Brain microvascular endothelial cell (primary cell): ENCODE results near the gene CAV2.

ENCODE experiments used
- DNase-seq: peaks from one replicate; pipeline ENCODE4 v3.0.0-alpha.2; 2020
- H3K27ac ChIP-seq: fragments of 250-450 bp; sonication (Bioruptor Pico); 2 replicates; pipeline ENCODE4 v1.5.1; 2020; ENCODE audit warnings: mild to moderate bottlenecking, moderate library complexity
- H3K27me3 ChIP-seq: fragments of 250-450 bp; sonication (Bioruptor Pico); replicated peaks from 2 replicates; pipeline ENCODE4 v1.5.1; 2020; ENCODE audit warnings: mild to moderate bottlenecking
- H3K36me3 ChIP-seq: fragments of 250-450 bp; sonication (Bioruptor Pico); replicated peaks from 2 replicates; pipeline ENCODE4 v1.5.1; 2020; ENCODE audit warnings: mild to moderate bottlenecking
- H3K4me3 ChIP-seq: 2 replicates; pipeline ENCODE4 v1.5.1; 2011; ENCODE audit warnings: low read depth, mild to moderate bottlenecking, control low read depth, low read length, moderate library complexity
- in situ Hi-C: cut with HindIII; loops from 2 replicates; pipeline ENCODE4 v1.10.0; 2017; ENCODE audit warnings: low sequenced_read_pairs, low pct_ligation_motif_present
- TF ChIP-seq, protein P1 (sequence below): IDR thresholded peaks from 2 replicates; pipeline ENCODE4 v1.5.1; 2011; ENCODE audit warnings: low read depth, mild to moderate bottlenecking, moderate library complexity, low read length, control low read depth, inconsistent platforms; ENCODE audit errors: missing control alignments

Gene CAV2

DNA sequence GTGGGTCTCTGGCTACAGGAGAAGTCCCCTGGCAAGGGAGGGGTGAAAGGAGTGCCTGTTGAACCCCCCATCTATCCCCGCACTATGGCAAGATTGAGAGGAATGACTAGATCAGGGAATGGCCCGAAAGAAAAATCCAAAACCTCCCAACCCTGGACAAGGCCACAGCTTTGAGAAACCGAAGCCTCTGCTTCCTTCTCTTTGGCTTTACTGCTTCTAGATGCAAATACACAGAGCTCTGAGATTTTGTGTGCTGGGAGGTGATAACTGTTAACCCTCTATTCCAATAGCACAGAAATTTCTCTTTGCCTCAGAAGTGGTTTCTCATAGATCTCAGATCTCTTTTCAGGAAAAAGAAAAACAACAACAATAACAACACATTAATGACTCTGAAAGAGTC is 40.3 kb downstream of the CAV2 start:
- H3K36me3 ChIP-seq = peaks cover 49% of the 10 kb centered on the region
- in situ Hi-C loops = no loop called here

DNA sequence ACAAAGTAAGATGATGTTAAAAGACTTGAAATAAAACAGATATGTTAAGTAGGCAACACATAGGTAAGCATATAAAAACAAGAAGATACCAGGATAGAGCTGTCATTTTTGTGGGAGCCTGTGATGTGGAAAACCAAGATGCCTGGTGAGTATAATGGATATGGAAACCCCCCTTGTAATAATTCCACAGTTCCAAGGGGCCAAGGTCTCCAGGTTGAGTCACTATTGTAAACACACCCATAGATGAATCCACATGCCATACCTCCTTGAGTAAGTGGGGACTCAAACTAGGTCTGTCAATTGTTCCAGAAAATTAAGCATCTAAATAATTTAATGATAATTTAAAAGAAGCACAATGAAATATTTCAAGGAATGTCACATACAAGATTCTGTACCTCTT is 41.2 kb downstream of the CAV2 start:
- Histone ChIP-seq H3K27ac (no peak overlapping the region), H3K4me3 (no peak overlapping the region), H3K36me3 (peaks cover 48% of the 10 kb centered on the region), H3K27me3 (no peaks in the 10 kb centered on the region)
- no peak for DNase-seq
- TF ChIP-seq, protein P1, sequence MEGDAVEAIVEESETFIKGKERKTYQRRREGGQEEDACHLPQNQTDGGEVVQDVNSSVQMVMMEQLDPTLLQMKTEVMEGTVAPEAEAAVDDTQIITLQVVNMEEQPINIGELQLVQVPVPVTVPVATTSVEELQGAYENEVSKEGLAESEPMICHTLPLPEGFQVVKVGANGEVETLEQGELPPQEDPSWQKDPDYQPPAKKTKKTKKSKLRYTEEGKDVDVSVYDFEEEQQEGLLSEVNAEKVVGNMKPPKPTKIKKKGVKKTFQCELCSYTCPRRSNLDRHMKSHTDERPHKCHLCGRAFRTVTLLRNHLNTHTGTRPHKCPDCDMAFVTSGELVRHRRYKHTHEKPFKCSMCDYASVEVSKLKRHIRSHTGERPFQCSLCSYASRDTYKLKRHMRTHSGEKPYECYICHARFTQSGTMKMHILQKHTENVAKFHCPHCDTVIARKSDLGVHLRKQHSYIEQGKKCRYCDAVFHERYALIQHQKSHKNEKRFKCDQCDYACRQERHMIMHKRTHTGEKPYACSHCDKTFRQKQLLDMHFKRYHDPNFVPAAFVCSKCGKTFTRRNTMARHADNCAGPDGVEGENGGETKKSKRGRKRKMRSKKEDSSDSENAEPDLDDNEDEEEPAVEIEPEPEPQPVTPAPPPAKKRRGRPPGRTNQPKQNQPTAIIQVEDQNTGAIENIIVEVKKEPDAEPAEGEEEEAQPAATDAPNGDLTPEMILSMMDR = no peak
- in situ Hi-C loops = no loop called here

More for the DNA sequence above, 40.3 kb downstream of the CAV2 start:
- H3K27ac ChIP-seq = no peak overlapping the region
- no peak overlapping the region for H3K4me3 ChIP-seq
- no peaks in the 10 kb centered on the region for H3K27me3 ChIP-seq
- TF ChIP-seq, protein P1 = no peak
- DNase-seq = no peak

DNA sequence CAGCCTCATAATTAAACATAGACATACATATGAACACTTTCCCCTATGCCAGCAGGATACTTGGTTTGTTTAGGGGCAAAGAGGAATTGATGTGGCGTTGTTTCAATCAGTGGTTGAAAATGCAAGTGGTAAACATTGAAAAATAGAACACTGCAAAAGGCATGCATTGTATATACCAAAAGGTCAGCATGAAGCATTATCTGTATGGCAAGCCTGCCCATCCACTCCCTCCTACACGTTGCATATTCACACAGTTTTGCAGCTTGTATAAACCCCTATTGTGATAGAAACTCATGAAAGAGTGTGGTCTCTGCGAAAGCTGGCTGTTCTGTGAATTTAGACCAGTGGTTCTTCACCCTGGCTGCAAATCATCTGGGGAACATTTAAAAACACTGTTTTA is 42.4 kb downstream of the CAV2 start:
- in situ Hi-C loops = no loop called here
- Histone ChIP-seq H3K27ac (peak overlapping the region; percentile 71), H3K27me3 (no peaks in the 10 kb centered on the region), H3K36me3 (peaks cover 44% of the 10 kb centered on the region), H3K4me3 (no peak overlapping the region)
- DNase-seq = no peak
- TF ChIP-seq, protein P1 = no peak

DNA sequence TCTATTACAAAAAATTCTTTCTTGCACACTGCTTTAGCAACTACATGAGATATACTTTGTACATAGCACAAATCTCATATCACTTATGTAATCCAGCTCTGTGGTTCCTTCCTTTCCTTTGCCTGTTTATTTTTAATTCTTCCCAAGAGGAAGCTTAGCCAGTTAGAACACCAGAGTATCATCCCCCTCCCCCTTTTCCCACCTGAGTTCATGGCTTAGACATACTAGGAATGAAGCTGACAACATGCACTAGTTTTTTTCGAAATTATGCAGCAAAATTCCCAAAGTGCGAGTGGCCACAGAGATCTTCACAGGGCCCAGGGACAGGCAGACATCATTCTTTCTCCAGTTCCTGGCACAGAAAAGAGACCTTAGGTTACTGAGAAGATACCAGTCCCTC is 43.1 kb downstream of the CAV2 start:
- no peak overlapping the region for H3K4me3 ChIP-seq
- in situ Hi-C loops = no loop called here
- TF ChIP-seq, protein P1 = no peak
- no peaks in the 10 kb centered on the region for H3K27me3 ChIP-seq
- peaks cover 40% of the 10 kb centered on the region for H3K36me3 ChIP-seq
- peak overlapping the region; percentile 71 for H3K27ac ChIP-seq
- DNase-seq = peak; percentile 47

DNA sequence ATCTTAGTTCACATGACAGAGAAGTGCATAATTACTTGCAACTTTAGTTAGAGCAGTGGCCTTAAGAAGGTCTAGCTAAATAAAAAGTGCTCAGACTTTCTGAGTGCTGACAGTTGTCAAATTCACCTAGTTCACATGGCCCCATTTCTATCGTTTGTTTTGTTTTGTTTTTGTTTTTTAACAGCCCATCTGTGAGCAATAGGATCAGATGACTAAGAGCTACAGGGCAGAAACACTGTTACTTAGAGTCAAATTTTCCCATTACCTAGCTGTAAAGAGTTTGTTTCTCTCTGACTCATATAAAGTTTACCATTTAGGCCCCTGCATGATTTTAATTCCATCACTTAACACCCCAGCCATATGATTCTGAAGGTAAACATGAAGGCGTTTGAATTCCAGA is 44.1 kb downstream of the CAV2 start:
- Histone ChIP-seq H3K36me3 (peaks cover 43% of the 10 kb centered on the region), H3K27me3 (no peaks in the 10 kb centered on the region), H3K27ac (peak overlapping the region; percentile 71), H3K4me3 (no peak overlapping the region)
- DNase-seq = no peak
- in situ Hi-C loops = no loop called here
- TF ChIP-seq, protein P1 = no peak

DNA sequence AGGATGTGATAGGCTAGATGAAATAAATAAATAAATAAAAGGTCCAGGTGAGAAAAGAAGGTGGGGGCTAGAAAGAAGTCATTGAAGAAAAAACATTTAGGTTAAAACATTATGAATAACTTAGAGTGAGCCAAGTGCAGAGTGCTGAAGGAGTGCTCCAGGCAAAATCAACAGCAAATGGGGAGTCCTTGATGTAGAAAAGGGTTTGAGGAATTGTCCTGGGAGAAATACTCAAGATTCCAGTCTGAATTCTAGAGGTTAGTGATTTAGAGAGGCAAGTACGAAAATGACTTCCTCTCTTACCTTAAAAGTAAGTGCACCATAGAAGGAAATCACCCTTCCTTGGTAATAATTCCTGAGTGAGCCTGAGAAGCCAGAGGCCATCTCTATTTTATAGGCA is 44.9 kb downstream of the CAV2 start:
- in situ Hi-C loops = no loop called here
- no peak for DNase-seq
- TF ChIP-seq, protein P1 = no peak
- Histone ChIP-seq H3K27ac (no peak overlapping the region), H3K36me3 (peaks cover 42% of the 10 kb centered on the region), H3K4me3 (no peak overlapping the region), H3K27me3 (no peaks in the 10 kb centered on the region)
